Measurements from ENCODE around the gene KCTD8.

Gene KCTD8

GRCh38 chr4:44448521-44449461 lies at the start of gene KCTD8:
Gene KCTD8 (minus strand): TSS chr4:44448809.
- peak; percentile 31 for DNase-seq

- no peak for DNase-seq
These were observed 46.4 kb upstream of the KCTD8 start for GRCh38 chr4:44494810-44495701.

- DNase-seq: no peak
These were observed 45.3 kb upstream of the KCTD8 start for GRCh38 chr4:44493924-44494323.

GRCh38 chr4:44487341-44487740 lies 38.7 kb upstream of the KCTD8 start:
- no peak for DNase-seq

GRCh38 chr4:44479731-44480130 lies 31.1 kb upstream of the KCTD8 start:
- DNase-seq: no peak

GRCh38 chr4:44462259-44462658 lies 13.7 kb upstream of the KCTD8 start:
- DNase-seq: no peak

- no peak for DNase-seq
These were observed 775 bp downstream of the KCTD8 start for GRCh38 chr4:44447563-44448504.

GRCh38 chr4:44446801-44447562 lies 1.6 kb downstream of the KCTD8 start:
- no peak for DNase-seq

GRCh38 chr4:44446191-44446590 lies 2.4 kb downstream of the KCTD8 start:
- DNase-seq: no peak

GRCh38 chr4:44438687-44439086 lies 9.9 kb downstream of the KCTD8 start:
- no peak for DNase-seq

GRCh38 chr4:44434247-44434646 lies 14.4 kb downstream of the KCTD8 start:
- no peak for DNase-seq

GRCh38 chr4:44425614-44426208 lies 22.9 kb downstream of the KCTD8 start:
- DNase-seq: no peak

- no peak for DNase-seq
These were observed 25.7 kb downstream of the KCTD8 start for GRCh38 chr4:44422912-44423311.

- DNase-seq: no peak
These were observed 27.1 kb downstream of the KCTD8 start for GRCh38 chr4:44421330-44422065.

GRCh38 chr4:44415251-44415650 lies 33.4 kb downstream of the KCTD8 start:
- DNase-seq: no peak

GRCh38 chr4:44368413-44369167 lies 80.0 kb downstream of the KCTD8 start:
- DNase-seq: no peak

GRCh38 chr4:44354172-44354571 lies 94.4 kb downstream of the KCTD8 start:
- DNase-seq: no peak

GRCh38 chr4:44351069-44351468 lies 97.5 kb downstream of the KCTD8 start:
- DNase-seq: no peak

- no peak for DNase-seq
These were observed 105.8 kb downstream of the KCTD8 start for GRCh38 chr4:44342800-44343199.

GRCh38 chr4:44326741-44327140 lies 121.9 kb downstream of the KCTD8 start:
- no peak for DNase-seq
